Anterior cingulate cortex (tissue), 58 donors: ENCODE measurements around the gene KIF1A.
"Not testable (repeated sequence)": the region's sequence is repeated elsewhere in the genome, so short reads cannot be mapped to it uniquely, and the experiment has no call there.

Experiments
- DNase-seq, 58 donors: peaks; one replicate each; lab custom pipeline; 2025; lab: John Stamatoyannopoulos, UW

Gene KIF1A

DNA sequence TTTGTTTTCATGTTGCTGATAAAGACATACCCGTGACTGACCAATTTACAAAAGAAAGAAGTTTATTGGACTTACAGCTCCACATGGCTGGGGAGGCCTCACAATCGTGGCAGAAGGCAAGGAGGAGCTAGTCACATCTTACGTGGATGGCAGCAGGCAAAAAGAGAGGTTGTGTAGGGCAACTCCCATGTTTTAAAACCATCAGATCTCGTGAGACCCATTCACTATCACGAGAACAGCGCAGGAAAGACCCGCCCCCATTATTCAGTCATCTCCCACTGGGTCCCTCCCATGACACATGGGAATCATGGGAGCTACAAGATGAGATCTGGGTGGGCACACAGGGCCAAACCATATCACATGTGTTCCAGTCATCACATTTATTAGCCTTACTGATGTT lies 111.6 kb downstream of the KIF1A start:
- no peak for DNase-seq

DNA sequence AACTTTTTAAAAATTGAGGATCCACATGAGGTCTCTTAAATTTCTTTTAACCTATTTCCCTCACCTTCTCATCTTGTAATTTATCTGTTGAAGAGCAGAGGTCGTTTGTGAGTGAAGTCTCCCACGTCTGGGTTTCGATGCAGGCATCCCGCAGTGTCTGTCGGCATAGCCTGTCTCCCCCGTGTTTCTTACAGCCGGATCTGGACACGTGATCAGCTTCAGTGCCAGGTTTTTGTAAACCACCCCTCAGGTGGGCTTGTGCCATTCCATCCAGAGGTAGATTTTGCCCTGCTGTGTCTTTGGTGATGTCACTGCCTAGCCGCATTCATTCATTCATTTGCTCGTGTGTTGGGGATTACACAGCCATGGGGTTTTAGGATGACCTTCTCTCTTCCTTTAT lies 112.2 kb downstream of the KIF1A start:
- no peak for DNase-seq

DNA sequence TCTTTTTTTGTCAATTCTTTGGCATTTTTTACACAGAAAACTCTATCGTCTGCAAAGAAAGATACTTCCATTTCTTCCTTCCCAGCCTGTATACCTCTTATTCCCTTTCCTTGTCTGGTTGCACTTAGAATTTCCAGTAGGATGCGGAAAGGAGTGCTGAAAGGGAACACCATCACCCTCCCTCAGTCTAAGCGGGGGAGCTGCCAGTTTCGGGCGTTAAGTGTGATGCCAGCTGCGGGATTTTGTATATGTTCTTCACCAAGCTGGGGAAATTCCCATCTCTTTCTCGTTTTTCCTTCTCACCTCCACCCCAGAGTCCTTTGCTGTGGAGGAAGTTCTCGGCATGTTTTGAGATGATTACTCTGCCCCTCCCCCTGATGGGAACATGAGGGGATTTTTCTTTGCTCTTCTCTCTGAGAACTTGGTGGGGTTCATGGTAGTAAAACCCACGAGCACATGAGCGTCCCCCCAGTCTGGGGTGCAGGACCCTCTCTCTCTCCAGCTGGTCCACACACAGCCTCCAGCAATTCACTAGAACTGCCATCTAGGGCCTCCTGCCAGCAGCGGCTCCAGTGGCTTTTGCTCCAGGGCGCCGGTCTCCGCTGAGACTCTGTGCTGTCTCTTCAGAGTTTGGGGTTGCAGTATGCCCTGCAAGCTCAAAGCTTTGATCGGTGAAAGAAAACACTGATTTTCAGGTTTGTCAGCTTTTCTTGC lies 112.8 kb downstream of the KIF1A start:
- no peak for DNase-seq

DNA sequence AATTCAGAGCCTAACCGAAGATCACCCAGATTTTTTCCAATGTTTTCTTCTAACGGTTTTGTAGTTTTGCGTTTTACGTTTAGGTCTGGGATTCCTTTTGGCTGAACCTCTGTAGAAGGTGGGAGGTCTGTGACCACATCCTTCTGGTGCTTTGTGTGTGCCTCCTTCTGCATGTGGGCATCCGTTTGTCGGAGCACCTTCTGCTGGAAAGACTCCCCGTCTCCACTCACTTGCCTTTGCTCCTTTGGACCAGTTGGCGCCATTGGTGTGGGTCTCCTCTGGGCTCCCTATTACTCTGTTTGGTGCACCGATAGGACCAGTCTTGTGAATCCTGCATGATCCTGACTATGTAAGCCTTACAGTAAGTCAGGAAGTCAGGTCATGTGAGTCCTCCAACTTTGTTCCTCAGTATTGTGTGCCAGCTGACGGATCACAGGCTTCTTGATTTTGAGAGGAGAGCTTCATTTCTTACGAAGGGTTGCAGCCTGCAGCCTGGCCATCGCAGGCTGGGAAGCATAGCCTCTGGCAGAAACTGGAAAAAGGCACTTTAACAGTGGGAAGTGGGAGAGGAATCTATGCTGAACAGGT lies 114.7 kb downstream of the KIF1A start:
- DNase-seq = no peak

DNA sequence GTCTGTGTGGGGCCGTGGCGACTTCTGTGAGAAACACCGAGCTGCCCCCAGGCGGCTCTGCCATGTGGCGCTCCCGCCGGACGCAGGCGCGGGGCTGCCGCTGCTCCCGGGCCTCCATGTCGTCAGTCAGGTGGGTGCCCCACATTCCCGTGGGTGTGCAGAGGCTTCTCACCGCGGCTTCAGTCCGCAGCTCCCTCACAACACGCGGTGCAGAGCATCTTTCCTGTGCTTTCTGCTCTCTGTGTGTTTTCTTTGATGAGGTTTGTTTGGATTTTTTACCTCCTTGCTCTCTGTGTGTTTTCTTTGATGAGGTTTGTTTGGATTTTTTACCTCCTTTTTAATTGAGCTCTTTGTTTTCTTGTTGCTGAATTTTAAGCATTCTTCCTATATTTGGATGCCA lies 115.4 kb downstream of the KIF1A start:
- no peak for DNase-seq

DNA sequence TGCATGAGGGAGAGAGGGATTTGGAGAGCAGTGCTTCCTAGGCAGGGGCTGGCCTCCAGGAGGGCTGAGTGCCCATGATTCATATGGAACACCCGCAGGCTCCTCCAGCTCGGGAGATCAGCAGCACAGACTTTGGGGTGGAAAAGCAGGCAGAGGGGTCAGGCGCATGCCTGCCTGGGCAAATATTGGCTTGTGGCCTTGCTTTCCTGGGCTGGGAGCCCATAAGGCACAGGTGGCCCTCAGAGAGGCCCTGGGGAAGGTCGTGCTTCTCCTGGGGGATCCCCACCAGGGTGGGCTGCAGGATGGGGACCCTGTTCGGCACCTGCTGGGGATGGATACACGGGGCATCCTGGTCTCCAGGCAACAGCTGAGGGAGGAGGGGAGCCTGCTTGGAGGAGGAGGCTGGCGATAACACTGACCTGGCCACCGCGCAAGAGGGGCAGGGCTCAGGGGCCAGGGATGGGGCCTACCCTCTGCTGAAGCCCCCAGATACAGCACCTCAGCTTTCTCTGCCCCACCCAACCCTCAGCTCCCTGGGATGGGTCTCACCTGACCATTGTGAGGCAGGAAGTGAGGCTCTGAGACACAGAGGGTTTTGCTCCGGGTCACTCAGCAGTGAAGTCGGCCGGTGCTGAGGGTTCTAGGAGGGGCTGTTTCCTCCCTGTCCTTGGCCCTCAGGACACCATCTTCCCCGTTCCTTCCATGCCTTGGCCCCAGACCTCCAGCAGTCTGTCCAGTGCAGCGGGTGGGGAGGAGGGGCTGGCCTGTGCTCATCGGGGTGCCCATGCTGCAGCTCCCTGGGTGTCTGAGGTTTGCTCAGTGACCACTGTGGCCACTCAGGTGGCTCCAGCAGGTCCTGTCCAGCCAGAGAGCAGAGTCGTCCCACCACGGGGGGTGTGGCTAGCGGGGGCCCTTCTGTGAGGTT lies 116.3 kb downstream of the KIF1A start:
- DNase-seq = no peak

DNA sequence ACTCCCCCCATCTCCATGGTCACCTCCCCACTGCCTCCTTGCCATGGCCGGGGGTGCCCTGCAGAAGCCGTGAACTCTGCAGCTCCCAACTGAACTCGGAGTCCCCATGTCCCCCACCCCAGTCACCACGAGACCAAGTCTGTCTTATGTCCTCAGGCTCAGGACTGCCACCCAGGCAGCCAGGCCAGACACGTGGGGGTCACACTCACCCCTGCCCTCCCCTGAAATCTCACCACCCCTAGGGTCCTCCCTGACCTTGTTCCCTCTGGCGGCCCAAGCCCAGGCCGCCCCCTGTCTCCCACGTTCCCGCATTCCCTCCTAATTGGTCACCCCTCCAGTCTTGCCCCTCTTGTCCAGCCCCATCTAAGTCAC lies 117.4 kb downstream of the KIF1A start:
- no peak for DNase-seq

DNA sequence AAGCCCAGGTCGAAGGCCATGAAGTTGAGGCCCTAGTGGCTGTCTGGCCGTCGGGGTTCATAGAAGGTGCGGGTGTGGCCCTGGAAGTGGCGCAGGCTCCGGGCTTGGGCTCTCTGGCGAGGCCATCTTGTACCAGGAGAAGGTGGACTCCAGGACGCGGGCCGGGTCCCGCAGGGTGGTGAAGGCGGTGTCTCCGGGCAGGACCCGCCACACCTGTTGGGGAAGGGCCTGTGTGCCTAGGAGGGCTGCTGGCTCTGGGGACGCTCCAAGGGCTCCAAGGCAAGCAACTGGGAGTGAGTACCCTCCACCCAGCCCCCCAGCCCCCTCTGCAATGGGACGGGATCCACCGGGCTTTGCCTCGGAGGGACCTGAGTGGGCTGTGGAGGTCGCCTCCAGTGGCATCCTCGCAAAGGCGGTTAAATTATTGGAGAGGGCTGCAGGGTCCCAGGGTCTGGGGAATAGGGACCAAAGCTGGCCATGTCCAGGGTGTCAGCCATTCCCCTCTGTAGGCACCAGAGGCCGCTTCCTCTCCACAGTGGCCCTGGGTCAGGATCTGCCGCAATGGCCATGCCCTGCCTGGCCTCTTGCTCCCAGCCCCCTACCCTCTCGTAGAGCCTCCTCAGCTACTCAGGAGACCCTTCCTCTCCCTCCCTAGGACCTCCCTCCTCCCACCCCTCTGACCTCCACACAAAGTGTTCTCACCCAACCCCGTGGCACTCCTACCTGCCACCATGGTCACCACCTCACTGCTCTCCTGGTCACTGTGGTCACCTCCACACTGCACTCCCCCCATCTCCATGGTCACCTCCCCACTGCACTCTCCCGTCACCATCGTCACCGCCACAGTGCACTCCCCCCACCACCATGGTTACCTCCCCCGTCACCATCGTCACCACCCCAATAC lies 118.0 kb downstream of the KIF1A start:
- DNase-seq = no peak

DNA sequence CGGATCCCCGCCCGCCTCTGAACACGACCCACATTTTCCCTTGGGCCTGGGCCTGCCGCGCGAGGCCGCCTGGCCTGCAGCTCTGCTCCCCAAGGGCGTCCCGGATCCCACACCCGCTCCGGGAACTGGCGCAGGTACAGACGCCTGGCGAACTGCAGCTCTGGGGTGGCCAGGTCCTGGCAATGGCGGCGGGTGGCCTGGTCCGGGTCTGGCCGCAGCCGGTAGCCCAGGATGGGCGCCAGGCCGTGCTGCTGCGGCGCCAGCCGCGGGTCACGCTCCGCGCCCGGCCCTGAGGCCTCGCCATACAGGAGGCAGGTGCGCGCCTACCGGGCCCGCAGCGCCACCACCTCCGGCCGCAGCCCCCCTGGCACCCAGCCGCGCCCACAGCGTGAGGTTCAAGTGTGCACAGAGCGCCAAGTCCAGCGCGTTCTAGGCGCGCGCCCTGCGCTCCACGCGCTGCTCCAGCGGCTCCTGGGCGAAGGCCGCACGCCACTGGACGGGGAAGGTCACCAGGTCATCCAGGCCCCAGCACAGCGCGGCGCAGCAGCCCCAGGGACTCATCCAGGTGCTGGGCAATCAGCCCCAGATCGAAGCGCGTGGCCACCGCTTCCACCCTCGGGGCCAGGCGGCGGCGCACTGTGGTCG lies 118.8 kb downstream of the KIF1A start:
- no peak for DNase-seq

DNA sequence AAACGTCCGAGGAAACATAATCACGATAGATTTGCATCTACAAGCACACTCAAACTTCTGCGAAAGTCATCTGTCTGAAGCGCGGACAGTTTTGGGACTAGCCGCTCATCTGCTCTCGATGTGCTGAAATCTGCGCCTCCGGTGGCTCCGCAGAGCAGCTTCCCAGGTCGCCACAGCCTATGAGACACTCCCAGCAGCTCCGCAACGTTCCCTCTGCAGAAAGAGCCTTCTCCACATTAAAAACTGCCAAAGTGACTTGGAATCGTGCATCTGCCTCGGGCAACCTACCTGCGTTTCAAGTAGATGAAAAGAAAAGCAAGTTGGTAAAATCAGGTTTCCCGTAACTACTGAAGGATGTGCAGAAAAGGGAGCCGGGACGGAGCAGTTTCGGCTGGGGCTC lies 119.4 kb downstream of the KIF1A start:
- DNase-seq = not testable (repeated sequence)

DNA sequence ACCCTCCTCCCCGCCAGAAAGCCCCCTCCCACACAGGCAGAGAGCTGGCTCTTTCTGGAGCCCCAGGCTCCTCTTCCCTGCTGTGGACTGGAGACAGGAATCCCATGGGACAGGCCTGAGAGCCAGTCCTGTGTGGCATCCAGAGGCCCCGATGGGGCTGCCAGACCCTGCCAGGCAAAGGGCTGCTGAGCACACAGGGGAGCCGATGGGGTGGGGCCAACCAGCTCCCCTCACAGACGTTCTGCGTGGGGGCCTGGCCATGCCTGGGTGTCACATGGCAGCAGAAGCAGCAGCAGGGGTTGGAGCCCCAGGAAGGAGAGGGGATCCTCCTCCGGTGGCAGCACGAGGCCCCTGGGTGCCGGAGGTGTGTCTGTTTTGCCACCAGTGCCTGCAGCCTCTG lies 120.2 kb downstream of the KIF1A start:
- not testable (repeated sequence) for DNase-seq

DNA sequence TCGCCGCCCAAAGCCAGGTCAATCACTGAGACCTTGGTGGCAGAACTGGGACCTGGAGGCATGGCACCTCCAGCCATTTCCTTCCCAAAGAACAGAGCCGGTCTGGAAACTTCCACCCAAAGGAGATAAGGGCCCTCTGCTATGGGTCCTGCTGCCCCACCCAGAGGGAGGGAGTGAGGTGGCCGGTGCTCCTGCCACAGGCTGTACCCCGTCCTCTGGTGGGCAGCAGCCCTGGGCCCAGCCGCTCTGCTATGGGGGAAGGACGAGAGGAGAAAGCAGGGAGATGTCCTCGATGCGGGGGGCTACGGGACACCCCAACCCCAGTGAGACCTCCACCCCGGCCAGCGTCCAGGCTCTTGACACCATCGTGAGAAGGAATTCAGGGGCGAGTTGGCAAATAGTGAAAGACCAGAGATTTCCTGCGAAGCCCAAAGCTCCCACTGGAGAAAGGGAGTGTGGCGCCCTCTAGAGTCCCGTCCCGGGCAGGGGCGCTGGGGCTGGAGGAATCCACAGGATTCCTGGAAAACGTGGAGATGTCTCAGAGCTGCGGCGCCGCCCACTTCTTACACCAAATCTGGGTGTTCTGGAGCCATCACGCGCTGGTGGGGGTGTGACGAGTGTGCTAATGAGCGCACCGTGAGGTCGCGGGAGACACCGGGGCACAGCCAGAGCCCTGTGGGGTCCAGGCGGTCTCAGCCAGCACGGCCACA lies 121.0 kb downstream of the KIF1A start:
- DNase-seq = not testable (repeated sequence)

DNA sequence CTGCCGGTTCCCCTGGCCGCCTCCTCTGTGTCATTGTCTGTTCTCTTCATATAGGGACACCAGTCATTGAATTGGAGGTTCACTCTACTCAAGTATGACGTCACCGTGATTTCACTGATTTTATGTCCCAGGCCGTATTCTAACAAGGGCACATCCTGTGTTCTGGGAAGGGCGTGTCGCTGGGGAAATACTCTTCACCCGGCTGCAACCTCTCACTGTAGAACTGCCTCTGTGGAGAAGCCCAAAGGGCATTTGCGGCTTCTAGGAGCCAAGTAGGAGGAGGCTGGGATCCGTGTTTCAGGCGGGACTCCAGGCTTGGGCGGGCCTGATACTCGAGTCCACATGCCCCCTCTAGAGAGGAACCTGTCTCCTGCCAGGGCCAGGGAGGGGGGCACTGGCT lies 123.5 kb downstream of the KIF1A start:
- DNase-seq = not testable (repeated sequence)

DNA sequence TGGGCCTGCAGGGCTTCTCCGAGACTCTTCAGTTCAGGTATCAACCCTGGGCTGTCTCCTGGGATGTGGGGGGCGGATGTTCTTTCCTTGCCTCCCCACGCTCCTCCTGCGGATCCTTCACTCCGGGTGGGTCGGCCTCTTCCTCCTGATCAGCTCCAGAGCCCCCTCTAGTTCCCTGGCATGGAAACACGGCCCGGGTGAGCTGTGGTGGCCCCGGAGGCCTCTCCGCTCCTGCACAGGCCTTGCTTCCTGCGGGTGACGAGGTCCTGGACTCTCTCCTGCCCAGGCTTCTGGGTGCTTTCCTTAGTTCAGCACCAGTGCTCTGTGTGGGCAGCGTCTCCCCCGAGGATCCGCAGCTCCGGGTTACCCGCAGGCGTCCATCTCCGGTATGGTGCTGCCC lies 124.4 kb downstream of the KIF1A start:
- not testable (repeated sequence) for DNase-seq

DNA sequence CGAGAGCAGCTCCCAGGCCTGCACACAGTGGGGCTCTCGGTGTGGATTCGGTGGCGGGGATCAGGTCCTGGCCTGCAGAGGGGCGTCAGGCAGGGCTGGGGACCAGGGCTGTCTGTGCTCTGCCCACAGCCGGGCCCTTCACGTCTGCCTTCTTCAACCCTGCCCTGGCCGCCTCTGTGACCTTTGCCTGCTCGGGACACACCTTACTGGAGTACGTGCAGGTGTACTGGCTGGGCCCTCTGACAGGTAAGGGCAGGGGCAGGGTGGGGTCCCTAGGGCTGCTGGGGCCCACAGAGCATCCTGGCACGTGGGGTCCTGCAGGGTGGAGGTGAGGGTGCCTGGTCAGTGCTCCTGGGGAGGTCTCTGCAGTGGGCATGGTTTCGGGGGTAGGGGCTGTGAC lies 125.7 kb downstream of the KIF1A start:
- not testable (repeated sequence) for DNase-seq

DNA sequence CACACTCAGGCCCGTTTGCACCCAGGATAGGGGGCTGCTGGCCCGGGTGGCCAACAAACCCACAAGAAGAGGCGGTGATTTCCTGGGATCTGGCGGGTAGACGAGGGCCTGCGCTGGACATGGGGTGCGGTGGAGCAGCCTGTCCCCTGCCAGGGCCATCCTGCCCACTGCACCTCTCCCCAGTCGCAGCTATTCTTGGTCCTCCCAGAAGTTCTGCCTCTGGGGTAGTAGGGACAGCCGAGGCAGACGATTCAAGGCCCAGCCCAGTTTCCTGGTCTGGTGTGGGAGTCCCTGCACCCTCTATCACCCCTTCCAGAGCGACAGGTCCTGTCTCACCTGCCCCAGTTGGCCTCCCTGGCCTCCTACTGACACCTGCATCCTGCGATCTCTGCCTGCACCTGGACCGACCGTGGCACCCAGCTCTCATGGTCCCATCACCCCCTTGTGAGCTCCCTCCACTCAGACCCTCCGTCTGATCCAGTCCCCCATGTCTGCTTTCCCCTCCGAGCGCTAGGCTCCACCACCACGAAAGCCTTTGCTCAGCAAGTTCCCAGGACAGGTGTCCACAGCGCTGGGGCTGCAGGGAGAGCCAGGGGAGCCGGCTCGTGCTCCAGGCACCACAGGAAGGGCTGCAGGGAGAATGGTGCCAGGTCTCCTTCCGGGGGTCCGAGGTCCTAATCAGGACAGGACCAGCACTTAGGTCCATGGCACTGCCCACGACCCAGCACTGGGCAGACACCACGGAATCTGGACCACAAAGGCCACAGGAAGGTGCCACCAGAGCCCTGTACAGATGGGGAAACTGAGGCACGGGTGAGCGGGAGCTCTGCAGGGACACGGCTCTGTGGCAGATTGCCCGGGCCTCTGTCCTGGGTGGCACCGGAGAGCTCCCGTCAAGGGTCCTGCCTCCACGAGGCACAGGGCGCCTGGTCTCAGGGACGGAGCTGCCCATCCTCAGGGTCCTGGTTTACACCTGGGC lies 127.1 kb downstream of the KIF1A start:
- not testable (repeated sequence) for DNase-seq

DNA sequence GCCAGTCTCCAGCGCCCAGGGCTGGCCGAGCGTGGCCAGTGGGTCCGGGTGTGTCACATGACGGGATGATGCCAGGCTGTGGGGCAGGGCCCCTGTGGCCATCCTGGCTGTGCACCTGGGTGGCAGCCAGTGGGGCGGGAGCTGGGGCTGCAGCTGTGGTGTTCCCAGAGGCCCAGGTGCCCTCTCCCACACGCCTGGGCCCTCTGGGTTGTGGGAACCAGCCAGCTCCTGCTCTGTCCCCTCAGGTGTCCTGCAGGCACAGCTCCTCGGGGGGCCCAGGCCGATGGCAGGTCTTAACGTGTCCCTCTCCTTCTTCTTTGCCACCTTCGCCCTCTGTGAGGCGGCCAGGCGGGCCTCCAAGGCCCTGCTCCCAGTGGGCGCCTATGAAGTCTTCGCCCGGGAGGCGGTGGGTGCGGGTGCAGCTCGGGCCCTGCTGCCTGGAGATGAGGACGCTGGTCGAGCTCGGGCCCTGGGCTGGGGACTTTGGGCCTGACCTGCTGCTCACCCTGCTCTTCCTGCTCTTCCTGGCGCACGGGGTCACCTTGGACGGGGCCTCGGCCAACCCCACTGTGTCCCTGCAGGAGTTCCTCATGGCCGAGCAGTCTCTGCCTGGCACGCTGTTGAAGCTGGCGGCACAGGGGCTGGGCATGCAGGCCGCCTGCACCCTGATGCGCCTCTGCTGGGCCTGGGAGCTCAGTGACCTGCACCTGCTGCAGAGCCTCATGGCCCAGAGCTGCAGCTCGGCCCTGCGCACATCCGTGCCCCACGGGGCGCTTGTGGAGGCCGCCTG lies 128.2 kb downstream of the KIF1A start, which contains the start of gene AQP12A:
Gene AQP12A, plus strand, starts transcription at position 236 of the 790 bp plus-strand sequence. Its CDS starts 48 bp downstream, at position 284.
- not testable (repeated sequence) for DNase-seq
